ENCODE data around the gene AIFM3.
"Not testable (repeated sequence)": the region's sequence is repeated elsewhere in the genome, so short reads cannot be mapped to it uniquely, and the experiment has no call there.

The AIFM3 gene

DNA sequence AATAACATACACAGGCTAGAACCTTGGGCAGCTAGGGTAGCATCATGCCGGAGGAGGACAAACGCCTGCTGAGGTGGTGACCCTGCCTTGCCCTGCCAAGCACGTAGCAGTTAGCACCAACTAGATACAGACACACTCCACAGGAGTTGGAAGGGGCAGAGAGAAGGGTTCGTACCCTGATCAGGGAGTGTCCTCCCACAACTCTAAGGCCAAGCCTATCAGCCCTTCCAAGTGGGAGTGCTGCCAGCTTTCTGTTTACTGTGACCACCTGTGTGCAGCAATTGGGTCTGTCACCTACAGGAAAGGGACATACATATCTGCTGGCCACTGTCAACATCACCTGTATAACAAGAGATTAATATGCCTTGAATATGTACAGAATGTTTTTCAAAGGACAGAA lies 36.7 kb downstream of the AIFM3 start:
- no peak for DNase-seq (ENCODE audit: low read depth)

GRCh38 chr22:21009208-21009607 lies 42.2 kb downstream of the AIFM3 start:
- not testable (repeated sequence) for DNase-seq (ENCODE audit: low read depth)

GRCh38 chr22:21009638-21010425 lies 42.8 kb downstream of the AIFM3 start:
- no peak for DNase-seq (ENCODE audit: low read depth)

- DNase-seq (ENCODE audit: low read depth) = no peak
Measured at GRCh38 chr22:21010426-21011113, 43.5 kb downstream of the AIFM3 start.

- no peak for DNase-seq (ENCODE audit: low read depth)
Measured at GRCh38 chr22:21012446-21013407, 45.7 kb downstream of the AIFM3 start.

DNA sequence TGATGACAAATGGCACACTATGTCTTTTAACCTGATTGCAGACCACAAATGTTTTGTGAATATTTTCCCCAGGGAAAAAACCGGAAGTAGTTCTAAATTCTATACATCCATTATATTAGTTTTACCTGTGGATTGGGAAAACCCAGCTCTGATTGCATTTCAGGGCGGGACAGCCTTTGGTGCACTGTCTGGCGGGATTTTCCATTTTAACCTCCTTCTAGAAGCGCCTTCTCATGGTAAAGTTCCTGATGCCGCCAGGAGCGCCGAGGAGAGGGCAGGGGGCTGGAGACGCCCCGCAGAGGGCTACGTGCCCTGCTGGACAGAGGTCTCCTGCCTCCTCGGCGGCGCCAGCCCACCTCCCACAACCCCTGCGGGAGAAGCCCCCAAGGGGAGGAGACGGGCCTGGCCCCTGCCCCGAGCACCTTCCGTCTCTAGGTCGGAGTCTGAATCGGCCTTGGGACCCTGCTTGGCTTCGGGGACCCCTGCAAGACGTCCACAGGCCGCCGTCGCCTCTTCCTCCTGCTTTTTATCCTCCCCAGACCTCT lies 46.7 kb downstream of the AIFM3 start:
- DNase-seq (ENCODE audit: low read depth) = no peak

DNA sequence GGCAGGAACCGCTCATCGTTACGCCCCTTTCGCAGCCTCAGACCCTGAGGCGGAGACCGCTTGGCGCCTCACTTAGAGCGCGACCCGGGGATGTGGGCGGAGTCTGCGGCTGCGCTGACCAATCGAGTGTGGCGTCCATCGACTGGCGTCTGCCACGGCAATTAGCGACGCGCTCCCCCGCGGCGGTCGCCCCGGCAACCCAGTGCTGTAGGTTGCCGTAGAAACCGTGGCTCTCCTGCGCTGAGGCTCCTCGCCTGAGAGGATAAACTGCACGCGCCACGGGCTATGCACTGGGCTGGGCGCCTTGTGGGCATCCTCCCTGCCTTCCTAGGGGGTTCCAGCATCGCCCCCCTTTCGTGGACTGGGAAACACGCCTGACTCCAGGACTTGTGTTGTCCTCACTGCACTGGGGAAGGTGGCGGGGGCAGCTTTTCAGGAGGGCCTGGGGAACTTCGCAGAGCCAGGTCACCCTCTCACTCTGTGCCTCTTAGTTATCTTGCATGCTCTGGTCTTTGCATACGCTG lies 47.2 kb downstream of the AIFM3 start:
- peak; percentile 73 for DNase-seq (ENCODE audit: low read depth)

DNA sequence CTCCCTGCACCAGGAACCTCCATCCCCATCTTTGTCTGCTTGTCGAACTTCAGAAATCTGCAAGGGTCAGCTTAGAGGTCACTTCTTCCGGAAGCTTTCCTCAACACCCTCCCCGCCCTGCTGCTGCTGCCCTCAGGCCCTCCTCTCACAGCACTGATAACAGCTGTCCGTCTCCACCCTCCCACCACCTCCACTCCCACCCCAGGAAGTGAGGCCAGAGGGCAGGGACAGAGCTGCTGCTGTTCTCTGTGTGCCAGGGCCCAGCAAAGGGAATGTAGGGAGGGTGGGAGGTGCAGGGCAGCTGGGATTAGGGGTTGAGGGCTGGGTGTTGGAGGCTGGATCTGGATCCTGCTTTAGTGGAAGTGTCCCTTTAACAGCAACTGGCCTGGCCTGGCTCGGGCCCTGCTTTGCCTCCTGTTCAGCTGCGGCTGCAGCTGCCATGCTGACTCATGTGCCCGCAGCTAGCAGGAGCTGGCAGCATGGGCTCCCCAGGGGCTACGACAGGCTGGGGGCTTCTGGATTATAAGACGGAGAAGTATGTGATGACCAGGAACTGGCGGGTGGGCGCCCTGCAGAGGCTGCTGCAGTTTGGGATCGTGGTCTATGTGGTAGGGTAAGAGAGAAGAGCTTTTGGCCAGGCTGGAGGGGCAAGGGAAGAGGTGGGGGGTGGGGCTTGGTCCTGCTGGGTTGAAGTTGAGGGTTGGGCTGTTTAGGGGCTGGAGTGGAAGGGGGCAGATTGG lies 47.8 kb downstream of the AIFM3 start, which contains the start of gene P2RX6:
Gene P2RX6, plus strand, starts transcription at position 440 of the 740 bp plus-strand sequence. Its CDS starts 10 bp downstream, at position 450.
- no peak for DNase-seq (ENCODE audit: low read depth)

GRCh38 chr22:21015466-21016006 lies 48.5 kb downstream of the AIFM3 start:
- DNase-seq (ENCODE audit: low read depth) = no peak

GRCh38 chr22:21016644-21017420 lies 49.8 kb downstream of the AIFM3 start:
- DNase-seq (ENCODE audit: low read depth) = no peak

DNA sequence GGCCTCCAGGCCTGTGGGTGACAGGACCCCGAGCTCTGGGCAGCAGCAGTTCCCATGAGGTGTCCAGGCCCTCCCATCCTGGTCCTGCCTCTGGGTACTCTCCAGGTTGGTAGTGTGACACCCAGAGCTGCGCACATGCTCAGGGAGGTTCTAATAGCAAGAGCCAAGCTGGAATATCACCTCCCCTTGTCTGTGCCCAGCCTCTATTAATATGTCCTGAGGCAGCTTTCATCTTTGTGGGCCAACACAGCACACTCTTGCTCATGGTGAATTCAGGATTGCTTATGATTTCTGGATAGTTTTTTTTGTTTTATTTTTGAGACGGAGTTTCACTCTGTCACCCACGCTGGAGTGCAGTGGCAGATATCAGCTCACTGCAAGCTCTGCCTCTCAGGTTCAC lies 51.3 kb downstream of the AIFM3 start:
- no peak for DNase-seq (ENCODE audit: low read depth)

GRCh38 chr22:21020802-21021429 lies 53.9 kb downstream of the AIFM3 start:
- no peak for DNase-seq (ENCODE audit: low read depth)

DNA sequence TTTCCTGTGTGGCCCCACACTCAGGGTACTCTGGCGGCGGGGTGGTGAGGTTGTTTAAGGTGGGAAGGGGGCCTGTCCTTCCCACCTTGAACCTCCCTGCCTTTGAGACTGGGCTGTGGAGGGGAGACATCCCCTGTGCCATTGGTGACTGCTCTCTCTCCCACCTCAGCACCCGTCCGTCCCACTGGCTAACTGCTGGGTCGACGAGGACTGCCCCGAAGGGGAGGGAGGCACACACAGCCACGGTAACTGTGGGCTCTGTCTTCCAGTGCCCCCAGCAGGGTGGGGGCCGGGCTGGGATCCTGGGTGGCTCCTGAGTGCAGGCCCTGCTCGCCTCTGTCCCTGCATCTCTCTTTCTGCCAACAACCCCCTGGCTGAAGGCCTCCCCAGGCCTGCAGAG lies 55.5 kb downstream of the AIFM3 start:
- no peak for DNase-seq (ENCODE audit: low read depth)

GRCh38 chr22:21022955-21023614 lies 56.0 kb downstream of the AIFM3 start:
- DNase-seq (ENCODE audit: low read depth) = no peak

GRCh38 chr22:21025266-21025665 lies 58.2 kb downstream of the AIFM3 start:
- no peak for DNase-seq (ENCODE audit: low read depth)

GRCh38 chr22:21025763-21026755 lies 59.0 kb downstream of the AIFM3 start:
- no peak for DNase-seq (ENCODE audit: low read depth)
